ENCODE measurements around the gene NR3C2.

DNA sequence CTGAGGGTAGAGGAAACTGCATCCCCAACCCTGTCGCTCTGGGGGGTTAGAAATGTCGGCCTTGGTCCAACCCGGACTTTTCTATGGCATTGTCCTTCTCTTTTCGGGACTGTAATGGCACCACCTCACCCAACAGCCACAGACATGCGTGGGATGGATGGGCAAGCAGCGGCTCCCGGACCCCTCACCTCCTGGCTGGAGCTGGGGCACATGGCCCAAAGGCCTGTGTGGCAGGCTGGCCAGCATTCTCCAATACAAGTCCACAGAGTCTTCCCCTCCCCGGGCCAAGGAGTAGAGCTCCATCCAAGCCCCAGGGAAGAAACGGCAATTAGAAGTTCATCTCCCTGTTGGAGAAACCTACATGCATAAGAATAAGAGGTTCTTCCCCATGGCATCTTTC lies 142.9 kb downstream of the NR3C2 start:
- TF ChIP-seq, protein P1, sequence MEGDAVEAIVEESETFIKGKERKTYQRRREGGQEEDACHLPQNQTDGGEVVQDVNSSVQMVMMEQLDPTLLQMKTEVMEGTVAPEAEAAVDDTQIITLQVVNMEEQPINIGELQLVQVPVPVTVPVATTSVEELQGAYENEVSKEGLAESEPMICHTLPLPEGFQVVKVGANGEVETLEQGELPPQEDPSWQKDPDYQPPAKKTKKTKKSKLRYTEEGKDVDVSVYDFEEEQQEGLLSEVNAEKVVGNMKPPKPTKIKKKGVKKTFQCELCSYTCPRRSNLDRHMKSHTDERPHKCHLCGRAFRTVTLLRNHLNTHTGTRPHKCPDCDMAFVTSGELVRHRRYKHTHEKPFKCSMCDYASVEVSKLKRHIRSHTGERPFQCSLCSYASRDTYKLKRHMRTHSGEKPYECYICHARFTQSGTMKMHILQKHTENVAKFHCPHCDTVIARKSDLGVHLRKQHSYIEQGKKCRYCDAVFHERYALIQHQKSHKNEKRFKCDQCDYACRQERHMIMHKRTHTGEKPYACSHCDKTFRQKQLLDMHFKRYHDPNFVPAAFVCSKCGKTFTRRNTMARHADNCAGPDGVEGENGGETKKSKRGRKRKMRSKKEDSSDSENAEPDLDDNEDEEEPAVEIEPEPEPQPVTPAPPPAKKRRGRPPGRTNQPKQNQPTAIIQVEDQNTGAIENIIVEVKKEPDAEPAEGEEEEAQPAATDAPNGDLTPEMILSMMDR (conservative IDR thresholded peaks at IDR 0.05): no peak
- TF ChIP-seq EZH2 (IDR thresholded peaks at IDR 0.05; ENCODE audit: low read depth): no peak

All from PC-9 (cell line).